ENCODE data around the gene GABBR2.

The GABBR2 gene

GRCh38 chr9:98559561-98559960 lies 149.2 kb downstream of the GABBR2 start:
- TF ChIP-seq POLR2AphosphoS5 (IDR thresholded peaks at IDR 0.05; ENCODE audit: low read depth, low read length) = no peak
- TF ChIP-seq TAF1 (IDR thresholded peaks at IDR 0.05; ENCODE audit: borderline replicate concordance, low read depth, low read length) = no peak
- FAIRE-seq = no peak

GRCh38 chr9:98558575-98558974 lies 150.2 kb downstream of the GABBR2 start:
- DNase-seq (ENCODE audit: insufficient read length) (no peak), FAIRE-seq (no peak)
- no peak for TF ChIP-seq POLR2A (IDR thresholded peaks at IDR 0.05; ENCODE audit: low read depth, low read length)
- TF ChIP-seq TAF1 (IDR thresholded peaks at IDR 0.05; ENCODE audit: borderline replicate concordance, low read depth, low read length) = no peak
- no peak for TF ChIP-seq POLR2AphosphoS5 (IDR thresholded peaks at IDR 0.05; ENCODE audit: low read depth, low read length)

More at GRCh38 chr9:98559561-98559960, 149.2 kb downstream of the GABBR2 start:
- no peak for DNase-seq (ENCODE audit: insufficient read length)

- FAIRE-seq = no peak
- no peak for DNase-seq (ENCODE audit: insufficient read length)
- TF ChIP-seq POLR2A (IDR thresholded peaks at IDR 0.05; ENCODE audit: low read depth, low read length) (no peak), TAF1 (IDR thresholded peaks at IDR 0.05; ENCODE audit: borderline replicate concordance, low read depth, low read length) (no peak), POLR2AphosphoS5 (IDR thresholded peaks at IDR 0.05; ENCODE audit: low read depth, low read length) (no peak)
These were observed 152.2 kb downstream of the GABBR2 start for GRCh38 chr9:98556511-98556910.

- DNase-seq (ENCODE audit: insufficient read length) = no peak
- TF ChIP-seq POLR2A (IDR thresholded peaks at IDR 0.05; ENCODE audit: low read depth, low read length) (no peak), POLR2AphosphoS5 (IDR thresholded peaks at IDR 0.05; ENCODE audit: low read depth, low read length) (no peak), TAF1 (IDR thresholded peaks at IDR 0.05; ENCODE audit: borderline replicate concordance, low read depth, low read length) (no peak)
- FAIRE-seq = no peak
These were observed 152.9 kb downstream of the GABBR2 start for GRCh38 chr9:98555651-98556465.

- TF ChIP-seq POLR2A (IDR thresholded peaks at IDR 0.05; ENCODE audit: low read depth, low read length) (no peak), POLR2AphosphoS5 (IDR thresholded peaks at IDR 0.05; ENCODE audit: low read depth, low read length) (no peak), TAF1 (IDR thresholded peaks at IDR 0.05; ENCODE audit: borderline replicate concordance, low read depth, low read length) (no peak)
- DNase-seq (ENCODE audit: insufficient read length) (no peak), FAIRE-seq (no peak)
These were observed 154.0 kb downstream of the GABBR2 start for GRCh38 chr9:98554752-98555151.

- DNase-seq (ENCODE audit: insufficient read length) = no peak
- TF ChIP-seq POLR2A (IDR thresholded peaks at IDR 0.05; ENCODE audit: low read depth, low read length) (no peak), POLR2AphosphoS5 (IDR thresholded peaks at IDR 0.05; ENCODE audit: low read depth, low read length) (no peak), TAF1 (IDR thresholded peaks at IDR 0.05; ENCODE audit: borderline replicate concordance, low read depth, low read length) (no peak)
- FAIRE-seq = no peak
These were observed 156.4 kb downstream of the GABBR2 start for GRCh38 chr9:98552331-98552730.

GRCh38 chr9:98551511-98552286 lies 157.0 kb downstream of the GABBR2 start:
- FAIRE-seq (no peak), DNase-seq (ENCODE audit: insufficient read length) (no peak)
- TF ChIP-seq TAF1 (IDR thresholded peaks at IDR 0.05; ENCODE audit: borderline replicate concordance, low read depth, low read length) (no peak), POLR2A (IDR thresholded peaks at IDR 0.05; ENCODE audit: low read depth, low read length) (no peak), POLR2AphosphoS5 (IDR thresholded peaks at IDR 0.05; ENCODE audit: low read depth, low read length) (no peak)

- DNase-seq (ENCODE audit: insufficient read length) (no peak), FAIRE-seq (no peak)
- TF ChIP-seq TAF1 (IDR thresholded peaks at IDR 0.05; ENCODE audit: borderline replicate concordance, low read depth, low read length) (no peak), POLR2A (IDR thresholded peaks at IDR 0.05; ENCODE audit: low read depth, low read length) (no peak), POLR2AphosphoS5 (IDR thresholded peaks at IDR 0.05; ENCODE audit: low read depth, low read length) (no peak)
These were observed 158.4 kb downstream of the GABBR2 start for GRCh38 chr9:98550206-98550820.

GRCh38 chr9:98549401-98549800 lies 159.3 kb downstream of the GABBR2 start:
- DNase-seq (ENCODE audit: insufficient read length) = no peak
- TF ChIP-seq POLR2AphosphoS5 (IDR thresholded peaks at IDR 0.05; ENCODE audit: low read depth, low read length) (no peak), POLR2A (IDR thresholded peaks at IDR 0.05; ENCODE audit: low read depth, low read length) (no peak), TAF1 (IDR thresholded peaks at IDR 0.05; ENCODE audit: borderline replicate concordance, low read depth, low read length) (no peak)
- FAIRE-seq = no peak

GRCh38 chr9:98547606-98548005 lies 161.1 kb downstream of the GABBR2 start:
- no peak for FAIRE-seq

GRCh38 chr9:98545021-98545420 lies 163.7 kb downstream of the GABBR2 start:
- FAIRE-seq (no peak), DNase-seq (ENCODE audit: insufficient read length) (no peak)
- TF ChIP-seq POLR2AphosphoS5 (IDR thresholded peaks at IDR 0.05; ENCODE audit: low read depth, low read length) (no peak), TAF1 (IDR thresholded peaks at IDR 0.05; ENCODE audit: borderline replicate concordance, low read depth, low read length) (no peak), POLR2A (IDR thresholded peaks at IDR 0.05; ENCODE audit: low read depth, low read length) (no peak)

More at GRCh38 chr9:98547606-98548005, 161.1 kb downstream of the GABBR2 start:
- TF ChIP-seq POLR2A (IDR thresholded peaks at IDR 0.05; ENCODE audit: low read depth, low read length) = no peak
- no peak for TF ChIP-seq TAF1 (IDR thresholded peaks at IDR 0.05; ENCODE audit: borderline replicate concordance, low read depth, low read length)
- TF ChIP-seq POLR2AphosphoS5 (IDR thresholded peaks at IDR 0.05; ENCODE audit: low read depth, low read length) = no peak
- no peak for DNase-seq (ENCODE audit: insufficient read length)

Data from GM12892 (cell line).